ENCODE results near the gene GCDH. TPM values are rescaled to one million over a fixed set of nuclear protein-coding genes. Genes with fewer than 3 reads are reported as not detected.
A peak's percentile ranks its signal among the peaks of the same experiment; 100 is the strongest.

GCDH gene
- total and polyA plus RNA-seq, 2 of the 8 experiments (the other 6 are each of a cell fraction or from before 2014, with no cell fraction given) = 67.3 to 89.4 TPM

DNA sequence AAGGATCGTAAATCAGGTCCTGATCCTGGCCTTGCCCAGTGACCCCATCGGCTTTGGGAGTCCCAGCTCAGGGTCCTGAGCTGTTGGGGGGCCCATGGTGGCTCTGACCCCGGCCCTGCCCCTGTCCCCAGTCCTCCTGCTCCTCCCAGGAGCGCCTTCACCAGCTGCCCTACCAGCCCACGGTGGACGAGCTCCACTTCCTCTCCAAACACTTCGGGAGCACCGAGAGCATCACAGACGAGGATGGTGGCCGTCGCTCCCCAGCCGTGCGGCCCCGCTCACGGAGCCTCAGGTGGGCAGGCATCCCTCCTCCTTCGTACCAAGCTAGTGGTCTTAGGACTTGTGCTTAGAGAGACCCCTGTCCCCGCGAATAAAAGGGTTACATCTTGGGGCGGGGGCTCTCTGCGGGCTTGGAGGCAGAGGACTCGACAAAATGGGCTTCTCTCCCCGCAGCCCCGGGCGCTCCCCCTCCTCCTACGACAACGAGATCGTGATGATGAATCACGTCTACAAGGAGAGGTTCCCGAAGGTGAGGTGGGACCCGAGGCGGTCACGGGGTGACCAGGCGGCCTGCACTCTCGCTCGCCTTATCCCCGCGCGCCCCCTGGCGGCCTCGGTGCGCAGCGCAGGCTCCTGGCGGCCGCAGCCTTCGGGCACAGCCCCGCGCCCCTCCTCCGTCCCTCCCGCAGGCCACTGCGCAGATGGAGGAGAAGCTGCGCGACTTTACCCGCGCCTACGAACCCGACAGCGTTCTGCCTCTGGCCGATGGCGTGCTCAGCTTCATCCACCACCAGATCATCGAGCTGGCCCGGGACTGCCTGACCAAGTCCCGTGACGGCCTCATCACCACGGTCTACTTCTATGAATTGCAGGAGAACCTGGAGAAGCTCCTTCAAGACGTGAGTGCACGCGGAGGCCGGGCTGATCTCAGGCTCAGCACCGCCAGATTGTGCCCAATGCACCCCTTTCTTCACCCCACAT lies 43.5 kb upstream of the GCDH start (continued):
- TF ChIP-seq HDAC6 (IDR thresholded peaks at IDR 0.05; ENCODE audit: low read depth, low read length) (no peak), TCF12 (IDR thresholded peaks at IDR 0.05; ENCODE audit: low read depth, low read length) (no peak), CBX5 (IDR thresholded peaks at IDR 0.05; ENCODE audit: low read depth, low read length) (no peak), SIRT6 (IDR thresholded peaks at IDR 0.05; ENCODE audit: low read length) (no peak), KDM1A (IDR thresholded peaks at IDR 0.05; ENCODE audit: borderline replicate concordance, low read length) (no peak), SRF (IDR thresholded peaks at IDR 0.05; ENCODE audit: low read depth, low read length) (no peak), CBX8 (IDR thresholded peaks at IDR 0.05; ENCODE audit: borderline replicate concordance, low read depth, low read length) (no peak), SP2 (IDR thresholded peaks at IDR 0.05; ENCODE audit: low read length) (no peak), SAP30 (IDR thresholded peaks at IDR 0.05; ENCODE audit: insufficient read depth, insufficient replicate concordance, low read length) (no peak), RAD21 (IDR thresholded peaks at IDR 0.05 in 1 of 2, conservative IDR thresholded peaks at IDR 0.05 in 1 of 2; ENCODE audit: low read depth in 2 of 2, low read length in 2 of 2) (peak; percentile 92 to 94), TBP (IDR thresholded peaks at IDR 0.05; ENCODE audit: low read depth, low read length) (no peak), NRF1 (IDR thresholded peaks at IDR 0.05; ENCODE audit: low read depth, low read length) (no peak), POLR2AphosphoS5 (IDR thresholded peaks at IDR 0.05; ENCODE audit: low read depth, low read length) (peak; percentile 29; the same call in 1 of the 2 replicates)
- TF ChIP-seq, protein P1, sequence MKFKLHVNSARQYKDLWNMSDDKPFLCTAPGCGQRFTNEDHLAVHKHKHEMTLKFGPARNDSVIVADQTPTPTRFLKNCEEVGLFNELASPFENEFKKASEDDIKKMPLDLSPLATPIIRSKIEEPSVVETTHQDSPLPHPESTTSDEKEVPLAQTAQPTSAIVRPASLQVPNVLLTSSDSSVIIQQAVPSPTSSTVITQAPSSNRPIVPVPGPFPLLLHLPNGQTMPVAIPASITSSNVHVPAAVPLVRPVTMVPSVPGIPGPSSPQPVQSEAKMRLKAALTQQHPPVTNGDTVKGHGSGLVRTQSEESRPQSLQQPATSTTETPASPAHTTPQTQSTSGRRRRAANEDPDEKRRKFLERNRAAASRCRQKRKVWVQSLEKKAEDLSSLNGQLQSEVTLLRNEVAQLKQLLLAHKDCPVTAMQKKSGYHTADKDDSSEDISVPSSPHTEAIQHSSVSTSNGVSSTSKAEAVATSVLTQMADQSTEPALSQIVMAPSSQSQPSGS (IDR thresholded peaks at IDR 0.05; ENCODE audit: low read length) = no peak
- TF ChIP-seq, protein P2, sequence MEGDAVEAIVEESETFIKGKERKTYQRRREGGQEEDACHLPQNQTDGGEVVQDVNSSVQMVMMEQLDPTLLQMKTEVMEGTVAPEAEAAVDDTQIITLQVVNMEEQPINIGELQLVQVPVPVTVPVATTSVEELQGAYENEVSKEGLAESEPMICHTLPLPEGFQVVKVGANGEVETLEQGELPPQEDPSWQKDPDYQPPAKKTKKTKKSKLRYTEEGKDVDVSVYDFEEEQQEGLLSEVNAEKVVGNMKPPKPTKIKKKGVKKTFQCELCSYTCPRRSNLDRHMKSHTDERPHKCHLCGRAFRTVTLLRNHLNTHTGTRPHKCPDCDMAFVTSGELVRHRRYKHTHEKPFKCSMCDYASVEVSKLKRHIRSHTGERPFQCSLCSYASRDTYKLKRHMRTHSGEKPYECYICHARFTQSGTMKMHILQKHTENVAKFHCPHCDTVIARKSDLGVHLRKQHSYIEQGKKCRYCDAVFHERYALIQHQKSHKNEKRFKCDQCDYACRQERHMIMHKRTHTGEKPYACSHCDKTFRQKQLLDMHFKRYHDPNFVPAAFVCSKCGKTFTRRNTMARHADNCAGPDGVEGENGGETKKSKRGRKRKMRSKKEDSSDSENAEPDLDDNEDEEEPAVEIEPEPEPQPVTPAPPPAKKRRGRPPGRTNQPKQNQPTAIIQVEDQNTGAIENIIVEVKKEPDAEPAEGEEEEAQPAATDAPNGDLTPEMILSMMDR (IDR thresholded peaks at IDR 0.05; ENCODE audit: control extremely low read depth in 1 of 3, insufficient read depth in 1 of 3, low read depth in 1 of 3, low read length in 3 of 3) = peak; percentile 96 to 99 (median 99)
- TF ChIP-seq, protein P3, sequence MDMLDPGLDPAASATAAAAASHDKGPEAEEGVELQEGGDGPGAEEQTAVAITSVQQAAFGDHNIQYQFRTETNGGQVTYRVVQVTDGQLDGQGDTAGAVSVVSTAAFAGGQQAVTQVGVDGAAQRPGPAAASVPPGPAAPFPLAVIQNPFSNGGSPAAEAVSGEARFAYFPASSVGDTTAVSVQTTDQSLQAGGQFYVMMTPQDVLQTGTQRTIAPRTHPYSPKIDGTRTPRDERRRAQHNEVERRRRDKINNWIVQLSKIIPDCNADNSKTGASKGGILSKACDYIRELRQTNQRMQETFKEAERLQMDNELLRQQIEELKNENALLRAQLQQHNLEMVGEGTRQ (IDR thresholded peaks at IDR 0.05; ENCODE audit: low read length) = peak; percentile 67
- TF ChIP-seq, protein P4, sequence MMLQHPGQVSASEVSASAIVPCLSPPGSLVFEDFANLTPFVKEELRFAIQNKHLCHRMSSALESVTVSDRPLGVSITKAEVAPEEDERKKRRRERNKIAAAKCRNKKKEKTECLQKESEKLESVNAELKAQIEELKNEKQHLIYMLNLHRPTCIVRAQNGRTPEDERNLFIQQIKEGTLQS (IDR thresholded peaks at IDR 0.05; ENCODE audit: insufficient read depth, low read depth, low read length) = peak; percentile 46; the same call in 1 of the 2 replicates
